HG03432 (cell line): ENCODE results near the gene NUDCD3.

ENCODE experiments used
- ATAC-seq: cut with Tn5 transposase; IDR thresholded peaks from one replicate; pipeline ENCODE4 v1.9.1; 2021; ENCODE audit warnings: mild to moderate bottlenecking, moderate library complexity; ENCODE audit not compliant: unreplicated experiment

Gene NUDCD3

GRCh38 chr7:44373418-44373740 is 117.1 kb downstream of the NUDCD3 start:
- no peak for ATAC-seq

GRCh38 chr7:44372560-44373417 is 117.7 kb downstream of the NUDCD3 start:
- ATAC-seq, result no peak

- ATAC-seq, result no peak
These were observed 121.6 kb downstream of the NUDCD3 start for GRCh38 chr7:44368885-44369284.

- no peak for ATAC-seq
These were observed 122.0 kb downstream of the NUDCD3 start for GRCh38 chr7:44368455-44368854.

GRCh38 chr7:44367475-44368043 is 122.9 kb downstream of the NUDCD3 start:
- ATAC-seq, result no peak

GRCh38 chr7:44366986-44367385 is 123.5 kb downstream of the NUDCD3 start:
- ATAC-seq, result no peak

- ATAC-seq, result no peak
These were observed 136.8 kb downstream of the NUDCD3 start for GRCh38 chr7:44353668-44354067.

- ATAC-seq, result no peak
These were observed 141.3 kb downstream of the NUDCD3 start for GRCh38 chr7:44348851-44349781.

GRCh38 chr7:44348300-44348699 is 142.2 kb downstream of the NUDCD3 start:
- no peak for ATAC-seq

GRCh38 chr7:44347546-44348114 is 142.8 kb downstream of the NUDCD3 start:
- no peak for ATAC-seq

- no peak for ATAC-seq
These were observed 144.4 kb downstream of the NUDCD3 start for GRCh38 chr7:44346063-44346462.

GRCh38 chr7:44341401-44341800 is 149.1 kb downstream of the NUDCD3 start:
- ATAC-seq, result no peak

- ATAC-seq, result peak; percentile 53
These were observed 151.9 kb downstream of the NUDCD3 start for GRCh38 chr7:44338600-44338999.

- ATAC-seq, result no peak
These were observed 154.0 kb downstream of the NUDCD3 start for GRCh38 chr7:44336491-44336890.

GRCh38 chr7:44335184-44335583 is 155.3 kb downstream of the NUDCD3 start:
- ATAC-seq, result no peak

GRCh38 chr7:44334734-44335097 is 155.7 kb downstream of the NUDCD3 start:
- no peak for ATAC-seq

GRCh38 chr7:44333911-44334733 is 156.3 kb downstream of the NUDCD3 start:
- ATAC-seq, result no peak

- no peak for ATAC-seq
These were observed 158.8 kb downstream of the NUDCD3 start for GRCh38 chr7:44331682-44332081.

GRCh38 chr7:44330331-44330730 is 160.1 kb downstream of the NUDCD3 start:
- ATAC-seq, result no peak

GRCh38 chr7:44329888-44330287 is 160.6 kb downstream of the NUDCD3 start:
- ATAC-seq, result no peak
